ENCODE measurements around the gene WIPF3.

- TF ChIP-seq SP1 (IDR thresholded peaks at IDR 0.05) (no peak), CTCF (IDR thresholded peaks at IDR 0.05; ENCODE audit: low read depth, low read length, missing input control) (no peak), ZBTB33 (IDR thresholded peaks at IDR 0.05) (no peak), GABPA (IDR thresholded peaks at IDR 0.05 in 1 of 2, conservative IDR thresholded peaks at IDR 0.05 in 1 of 2) (no peak)
Measured at GRCh38 chr7:29861884-29862283, 55.6 kb downstream of the WIPF3 start.

All from liver (tissue), 3 donors.